Activated CD4-positive, alpha-beta memory T cell treated with anti-CD3 and anti-CD28 coated beads, Interleukin-2, amount 10 ng/mL, durations not matched to agents 7 days and 5 days (primary cell): Measurements from ENCODE around the gene PEAR1. TPM values are rescaled to one million over a fixed set of nuclear protein-coding genes. Genes with fewer than 3 reads are reported as not detected.

Source experiments
- CTCF ChIA-PET: fragments of 350-600 bp; sonication (Branson Sonifier 250); formaldehyde crosslinking; loops from one replicate; lab custom pipeline; 2021; ENCODE audit warnings: antibody characterized with exemption, inconsistent platforms; lab: Charles Lee
- POLR2A ChIA-PET: fragments of 350-600 bp; sonication (Branson Sonifier 250); formaldehyde crosslinking; loops from one replicate; lab custom pipeline; 2021; ENCODE audit warnings: antibody characterized with exemption; lab: Charles Lee
- DNase-seq: peaks from one replicate; pipeline ENCODE4 v3.0.0-alpha.2; 2020
- H3K27ac Mint-ChIP-seq: one replicate; pipeline ENCODE4 v1.8.0; 2021; ENCODE audit warnings: mild to moderate bottlenecking, mixed read lengths
- H3K27me3 Mint-ChIP-seq: one replicate; pipeline ENCODE4 v1.8.0; 2021; ENCODE audit warnings: mixed read lengths
- H3K36me3 Mint-ChIP-seq: one replicate; pipeline ENCODE4 v1.8.0; 2021; ENCODE audit warnings: low read depth, mixed read lengths
- H3K4me1 Mint-ChIP-seq: one replicate; pipeline ENCODE4 v1.8.0; 2021; ENCODE audit warnings: mixed read lengths
- H3K4me3 Mint-ChIP-seq: one replicate; pipeline ENCODE4 v1.8.0; 2021; ENCODE audit warnings: mild to moderate bottlenecking, mixed read lengths
- H3K9me3 Mint-ChIP-seq: one replicate; pipeline ENCODE4 v1.8.0; 2021; ENCODE audit warnings: mixed read lengths
- total RNA-seq, 2 experiments: library from RNA; stranded (reverse); gene quantifications; one replicate each; pipeline ENCODE4 v1.2.3, GENCODE V29; 2021

The PEAR1 gene
- total RNA-seq, 2 experiments from 2014 or later = 0.05 TPM; not detected in 1

DNA sequence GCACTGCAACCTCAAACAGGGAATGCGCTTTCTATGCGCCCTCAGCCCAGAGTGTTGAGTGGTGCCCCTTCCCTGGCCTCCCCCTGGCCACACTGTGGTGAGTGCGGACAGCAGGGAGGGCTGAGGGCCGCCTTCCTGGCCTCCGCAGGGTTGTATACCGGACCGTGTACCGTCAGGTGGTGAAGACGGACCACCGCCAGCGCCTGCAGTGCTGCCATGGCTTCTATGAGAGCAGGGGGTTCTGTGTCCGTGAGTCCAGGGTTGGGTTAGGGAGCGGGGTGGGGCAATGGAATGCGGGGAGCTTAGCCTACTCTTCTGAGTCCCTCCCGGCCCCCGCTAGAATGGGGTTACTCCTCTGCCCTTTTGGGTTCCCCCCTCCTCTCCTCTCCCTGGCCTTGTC is 11.7 kb downstream of the PEAR1 start:
- no peaks in the 10 kb centered on the region for H3K9me3 Mint-ChIP-seq
- H3K36me3 Mint-ChIP-seq = no peaks in the 10 kb centered on the region
- POLR2A ChIA-PET = no interaction called here
- no peak overlapping the region for H3K4me3 Mint-ChIP-seq
- no peaks in the 10 kb centered on the region for H3K4me1 Mint-ChIP-seq
- peaks cover 16% of the 10 kb centered on the region for H3K27me3 Mint-ChIP-seq
- no peak overlapping the region for H3K27ac Mint-ChIP-seq
- CTCF ChIA-PET = no interaction called here
- no peak for DNase-seq

DNA sequence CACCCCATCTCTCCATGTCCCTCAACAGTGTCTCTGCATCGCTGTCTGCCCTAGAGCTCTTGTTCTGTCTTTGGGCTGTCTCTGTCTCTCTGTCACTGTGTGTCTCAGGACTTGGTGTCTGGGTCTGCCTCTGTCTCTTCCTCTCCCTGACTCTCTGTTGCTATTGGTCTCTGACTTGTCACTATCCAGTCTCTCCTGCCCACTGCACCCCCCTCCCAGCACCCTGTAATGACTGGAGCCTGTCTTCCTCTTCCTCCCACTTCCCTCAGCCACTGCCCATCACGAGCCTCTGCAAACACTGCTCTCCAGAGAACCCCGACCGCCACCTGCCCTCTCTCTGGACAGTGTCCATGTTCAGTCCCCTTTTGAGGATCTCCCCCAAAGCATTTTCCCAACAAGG is 12.1 kb downstream of the PEAR1 start:
- Mint-ChIP-seq H3K9me3 (no peaks in the 10 kb centered on the region), H3K4me3 (no peak overlapping the region), H3K27me3 (peaks cover 16% of the 10 kb centered on the region), H3K36me3 (no peaks in the 10 kb centered on the region), H3K4me1 (no peaks in the 10 kb centered on the region), H3K27ac (no peak overlapping the region)
- POLR2A ChIA-PET = no interaction called here
- DNase-seq = no peak
- CTCF ChIA-PET = no interaction called here

DNA sequence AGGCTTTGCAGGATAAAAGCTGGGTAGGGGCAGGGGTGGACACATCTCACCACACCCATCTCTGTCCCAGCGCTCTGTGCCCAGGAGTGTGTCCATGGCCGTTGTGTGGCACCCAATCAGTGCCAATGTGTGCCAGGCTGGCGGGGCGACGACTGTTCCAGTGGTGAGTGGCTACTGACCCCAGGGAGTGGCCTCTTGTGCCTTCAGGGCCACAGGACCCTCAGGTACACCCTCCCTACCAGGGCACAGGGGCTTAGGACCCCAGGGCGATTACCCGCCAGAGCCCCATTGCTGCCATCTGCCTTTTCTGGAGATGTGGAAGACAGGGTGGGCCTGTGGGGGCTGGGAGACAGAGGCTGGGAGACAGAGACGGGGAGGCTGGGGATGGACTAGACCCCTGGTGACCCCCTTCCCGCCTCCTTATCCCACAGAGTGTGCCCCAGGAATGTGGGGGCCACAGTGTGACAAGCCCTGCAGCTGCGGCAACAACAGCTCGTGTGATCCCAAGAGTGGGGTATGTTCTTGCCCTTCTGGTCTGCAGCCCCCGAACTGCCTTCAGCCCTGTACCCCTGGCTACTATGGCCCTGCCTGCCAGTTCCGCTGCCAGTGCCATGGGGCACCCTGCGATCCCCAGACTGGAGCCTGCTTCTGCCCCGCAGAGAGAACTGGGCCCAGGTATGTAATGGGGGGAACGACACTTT is 12.8 kb downstream of the PEAR1 start:
- ChIA-PET POLR2A (no interaction called here), CTCF (no interaction called here)
- DNase-seq = no peak
- H3K9me3 Mint-ChIP-seq = no peaks in the 10 kb centered on the region
- no peak overlapping the region for H3K27ac Mint-ChIP-seq
- no peak overlapping the region for H3K4me3 Mint-ChIP-seq
- no peaks in the 10 kb centered on the region for H3K36me3 Mint-ChIP-seq
- no peaks in the 10 kb centered on the region for H3K4me1 Mint-ChIP-seq
- H3K27me3 Mint-ChIP-seq = peaks cover 12% of the 10 kb centered on the region

DNA sequence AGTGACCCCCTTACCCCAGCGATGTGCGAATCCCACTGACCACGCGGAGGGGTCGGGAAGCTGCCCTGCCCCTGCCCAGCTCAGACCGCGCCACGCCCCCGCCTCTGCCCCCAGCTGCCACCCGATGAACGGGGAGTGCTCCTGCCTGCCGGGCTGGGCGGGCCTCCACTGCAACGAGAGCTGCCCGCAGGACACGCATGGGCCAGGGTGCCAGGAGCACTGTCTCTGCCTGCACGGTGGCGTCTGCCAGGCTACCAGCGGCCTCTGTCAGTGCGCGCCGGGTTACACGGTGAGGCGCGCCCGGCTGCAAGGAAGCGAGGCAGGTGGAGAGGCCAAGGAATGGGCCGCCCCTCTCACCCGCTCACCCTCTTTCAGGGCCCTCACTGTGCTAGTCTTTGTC is 15.0 kb downstream of the PEAR1 start:
- Mint-ChIP-seq H3K4me3 (no peak overlapping the region), H3K4me1 (no peaks in the 10 kb centered on the region), H3K36me3 (no peaks in the 10 kb centered on the region), H3K27me3 (peaks cover 13% of the 10 kb centered on the region), H3K9me3 (no peaks in the 10 kb centered on the region), H3K27ac (no peak overlapping the region)
- CTCF ChIA-PET = no interaction called here
- POLR2A ChIA-PET = no interaction called here
- DNase-seq = no peak

DNA sequence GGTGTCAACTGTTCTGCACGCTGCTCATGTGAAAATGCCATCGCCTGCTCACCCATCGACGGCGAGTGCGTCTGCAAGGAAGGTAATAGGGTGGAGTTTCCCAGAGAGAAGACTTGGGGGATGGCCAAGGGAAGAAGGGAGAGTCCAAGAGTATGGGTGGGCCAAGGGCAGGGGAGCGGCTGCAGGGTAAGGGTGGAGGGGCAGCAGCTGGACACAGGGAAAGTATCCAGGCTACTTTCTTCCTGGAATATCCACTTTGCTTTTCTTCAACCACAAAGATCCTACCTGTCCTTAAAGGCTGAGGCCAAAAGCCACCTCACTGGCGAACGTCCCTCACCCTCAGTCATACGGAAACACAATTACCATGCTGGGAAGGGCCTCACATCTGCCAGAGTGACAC is 15.4 kb downstream of the PEAR1 start:
- peaks cover 12% of the 10 kb centered on the region for H3K27me3 Mint-ChIP-seq
- DNase-seq = no peak
- H3K36me3 Mint-ChIP-seq = no peaks in the 10 kb centered on the region
- H3K4me3 Mint-ChIP-seq = no peak overlapping the region
- no peaks in the 10 kb centered on the region for H3K4me1 Mint-ChIP-seq
- POLR2A ChIA-PET = no interaction called here
- no peak overlapping the region for H3K27ac Mint-ChIP-seq
- H3K9me3 Mint-ChIP-seq = no peaks in the 10 kb centered on the region
- CTCF ChIA-PET = interaction anchor here (1.0 kb wide), 1 partner anchor 19 kb away, joined by 3 read pairs; no protein-coding TSS in a partner anchor

DNA sequence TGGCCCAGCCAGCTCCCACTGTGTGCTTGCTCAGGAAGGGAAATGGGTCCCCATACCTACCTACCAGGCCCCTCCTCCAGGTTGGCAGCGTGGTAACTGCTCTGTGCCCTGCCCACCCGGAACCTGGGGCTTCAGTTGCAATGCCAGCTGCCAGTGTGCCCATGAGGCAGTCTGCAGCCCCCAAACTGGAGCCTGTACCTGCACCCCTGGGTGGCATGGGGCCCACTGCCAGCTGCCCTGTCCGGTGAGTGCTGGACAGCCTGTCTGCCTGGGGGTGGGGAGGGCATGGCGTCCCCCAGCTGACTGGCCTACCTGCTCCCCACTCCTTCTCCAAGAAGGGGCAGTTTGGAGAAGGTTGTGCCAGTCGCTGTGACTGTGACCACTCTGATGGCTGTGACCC is 16.2 kb downstream of the PEAR1 start:
- CTCF ChIA-PET = interaction anchor here (0.7 to 2.0 kb wide), 4 partner anchors 13 to 60 kb away, joined by 3 to 8 read pairs (median 4); no protein-coding TSS in a partner anchor
- POLR2A ChIA-PET = no interaction called here
- no peaks in the 10 kb centered on the region for H3K4me1 Mint-ChIP-seq
- peaks cover 10% of the 10 kb centered on the region for H3K27me3 Mint-ChIP-seq
- no peaks in the 10 kb centered on the region for H3K36me3 Mint-ChIP-seq
- H3K27ac Mint-ChIP-seq = no peak overlapping the region
- no peak overlapping the region for H3K4me3 Mint-ChIP-seq
- H3K9me3 Mint-ChIP-seq = no peaks in the 10 kb centered on the region
- no peak for DNase-seq

DNA sequence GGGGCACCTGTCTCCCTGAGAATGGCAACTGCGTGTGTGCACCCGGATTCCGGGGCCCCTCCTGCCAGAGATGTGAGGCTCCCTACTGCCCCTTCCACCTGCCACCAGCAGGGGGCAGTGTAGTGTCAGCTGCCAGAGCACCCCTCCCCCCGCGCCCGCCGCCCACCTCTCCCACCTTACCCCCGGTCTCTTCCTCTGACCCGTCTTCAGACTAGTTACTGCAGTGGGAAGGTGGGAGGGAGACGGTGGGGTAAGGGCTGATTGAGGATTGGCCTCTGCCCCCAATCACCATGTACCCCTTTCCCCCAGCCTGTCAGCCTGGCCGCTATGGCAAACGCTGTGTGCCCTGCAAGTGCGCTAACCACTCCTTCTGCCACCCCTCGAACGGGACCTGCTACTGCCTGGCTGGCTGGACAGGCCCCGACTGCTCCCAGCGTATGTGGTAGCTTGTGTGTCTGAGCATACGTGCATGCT is 16.8 kb downstream of the PEAR1 start:
- Mint-ChIP-seq H3K27ac (no peak overlapping the region), H3K9me3 (no peaks in the 10 kb centered on the region), H3K4me1 (no peaks in the 10 kb centered on the region), H3K27me3 (peaks cover 10% of the 10 kb centered on the region), H3K4me3 (no peak overlapping the region), H3K36me3 (no peaks in the 10 kb centered on the region)
- DNase-seq = peak; percentile 66
- POLR2A ChIA-PET = no interaction called here
- CTCF ChIA-PET = interaction anchor here (0.8 to 2.0 kb wide), 9 partner anchors 11 to 184 kb away, joined by 3 to 8 read pairs (median 4); no protein-coding TSS in a partner anchor

DNA sequence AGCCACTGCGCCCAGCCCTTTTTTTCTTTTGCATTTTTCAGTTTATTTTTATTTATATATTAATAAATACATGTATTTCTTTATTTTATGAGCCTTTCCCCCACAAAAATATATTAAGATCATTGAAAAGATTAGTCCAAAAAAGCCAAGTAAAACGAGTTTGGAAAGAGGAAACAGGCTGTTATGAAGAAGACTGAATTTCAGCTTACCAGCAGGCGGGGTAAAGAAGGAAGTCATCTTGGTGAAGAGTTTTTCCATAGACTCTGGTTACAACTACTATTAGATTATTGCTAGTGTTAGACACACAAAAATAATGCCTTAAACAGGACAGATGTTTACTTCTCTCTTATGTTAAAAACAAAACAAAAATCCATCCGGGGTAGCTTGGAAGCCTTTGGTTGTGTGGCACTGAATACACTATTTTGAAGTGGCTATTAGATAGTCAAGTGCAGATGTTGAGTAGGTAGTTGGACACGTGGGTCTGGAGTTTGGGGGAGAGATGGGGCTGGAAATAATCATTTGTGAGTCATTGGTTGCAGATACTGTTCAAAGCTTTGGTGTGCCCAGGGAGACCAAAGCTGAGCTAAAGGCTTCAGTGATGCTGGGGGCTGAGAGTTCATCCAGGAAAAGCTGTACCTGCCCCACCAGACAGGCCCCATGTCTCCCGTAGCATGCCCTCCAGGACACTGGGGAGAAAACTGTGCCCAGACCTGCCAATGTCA is 18.2 kb downstream of the PEAR1 start:
- ChIA-PET POLR2A (interaction anchor here (1.3 to 1.6 kb wide), 2 partner anchors 12 to 16 kb away, joined by 3 to 4 read pairs; no protein-coding TSS in a partner anchor), CTCF (interaction anchor here (0.6 to 2.0 kb wide), 11 partner anchors 11 to 224 kb away, joined by 3 to 8 read pairs (median 4); partner anchors contain the start of gene PEAR1)
- peaks cover 14% of the 10 kb centered on the region for H3K27me3 Mint-ChIP-seq
- H3K4me1 Mint-ChIP-seq = no peaks in the 10 kb centered on the region
- DNase-seq = no peak
- H3K4me3 Mint-ChIP-seq = no peak overlapping the region
- no peaks in the 10 kb centered on the region for H3K9me3 Mint-ChIP-seq
- H3K27ac Mint-ChIP-seq = no peak overlapping the region
- no peaks in the 10 kb centered on the region for H3K36me3 Mint-ChIP-seq

DNA sequence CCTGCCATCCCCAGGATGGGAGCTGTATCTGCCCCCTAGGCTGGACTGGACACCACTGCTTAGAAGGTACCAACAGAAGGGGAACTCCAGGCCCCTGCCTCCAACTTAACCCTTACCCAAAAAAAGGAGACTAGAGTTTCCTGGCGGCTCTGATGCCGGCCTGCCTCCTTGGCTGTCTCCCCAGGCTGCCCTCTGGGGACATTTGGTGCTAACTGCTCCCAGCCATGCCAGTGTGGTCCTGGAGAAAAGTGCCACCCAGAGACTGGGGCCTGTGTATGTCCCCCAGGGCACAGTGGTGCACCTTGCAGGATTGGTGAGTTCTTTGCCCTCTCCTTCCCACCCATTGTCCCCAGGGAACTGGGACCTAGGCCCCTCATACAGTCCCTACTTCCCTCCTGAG is 18.8 kb downstream of the PEAR1 start:
- ChIA-PET POLR2A (interaction anchor here (1.3 to 1.6 kb wide), 2 partner anchors 11 to 16 kb away, joined by 3 to 4 read pairs; no protein-coding TSS in a partner anchor), CTCF (interaction anchor here (1.0 to 1.9 kb wide), 6 partner anchors 19 to 224 kb away, joined by 3 to 6 read pairs (median 4); partner anchors contain the start of gene PEAR1)
- no peaks in the 10 kb centered on the region for H3K9me3 Mint-ChIP-seq
- H3K36me3 Mint-ChIP-seq = no peaks in the 10 kb centered on the region
- H3K27me3 Mint-ChIP-seq = peaks cover 18% of the 10 kb centered on the region
- no peak overlapping the region for H3K4me3 Mint-ChIP-seq
- no peak overlapping the region for H3K27ac Mint-ChIP-seq
- no peaks in the 10 kb centered on the region for H3K4me1 Mint-ChIP-seq
- no peak for DNase-seq

DNA sequence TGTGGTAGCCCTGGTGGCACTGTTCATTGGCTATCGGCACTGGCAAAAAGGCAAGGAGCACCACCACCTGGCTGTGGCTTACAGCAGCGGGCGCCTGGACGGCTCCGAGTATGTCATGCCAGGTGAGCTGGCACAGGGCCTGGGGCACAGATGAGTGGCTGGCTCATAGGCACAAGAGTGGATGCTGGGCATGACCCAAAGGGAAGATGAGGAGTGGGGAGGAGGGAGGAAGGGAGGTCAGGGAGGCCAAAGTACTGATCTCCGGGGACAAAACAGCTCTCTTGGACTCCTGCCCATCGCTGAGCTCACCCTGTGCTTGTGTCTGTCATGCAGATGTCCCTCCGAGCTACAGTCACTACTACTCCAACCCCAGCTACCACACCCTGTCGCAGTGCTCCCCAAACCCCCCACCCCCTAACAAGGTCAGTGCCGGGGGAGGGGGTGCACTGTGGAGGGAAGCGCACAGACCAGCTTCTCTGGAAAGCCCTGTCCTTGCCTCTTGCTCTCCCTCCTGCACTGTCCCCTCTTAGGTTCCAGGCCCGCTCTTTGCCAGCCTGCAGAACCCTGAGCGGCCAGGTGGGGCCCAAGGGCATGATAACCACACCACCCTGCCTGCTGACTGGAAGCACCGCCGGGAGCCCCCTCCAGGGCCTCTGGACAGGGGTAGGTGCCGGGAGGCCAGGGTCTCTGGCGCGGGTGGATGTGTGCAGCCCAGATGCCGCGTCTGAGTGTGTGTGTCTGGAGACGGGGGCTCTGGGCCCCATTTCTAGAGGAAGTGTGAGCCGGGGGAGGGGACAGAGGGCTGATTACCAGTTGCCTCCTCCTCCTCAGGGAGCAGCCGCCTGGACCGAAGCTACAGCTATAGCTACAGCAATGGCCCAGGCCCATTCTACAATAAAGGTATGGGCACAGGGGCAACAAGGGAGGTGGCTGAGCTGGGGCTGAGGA is 19.6 kb downstream of the PEAR1 start:
- ChIA-PET CTCF (interaction anchor here (1.7 kb wide), 1 partner anchor 225 kb away, joined by 4 read pairs; no protein-coding TSS in a partner anchor), POLR2A (interaction anchor here (1.3 to 1.6 kb wide), 2 partner anchors 10 to 15 kb away, joined by 3 to 4 read pairs; no protein-coding TSS in a partner anchor)
- no peak for DNase-seq
- Mint-ChIP-seq H3K36me3 (no peaks in the 10 kb centered on the region), H3K4me3 (no peak overlapping the region), H3K27ac (no peak overlapping the region), H3K27me3 (peaks cover 21% of the 10 kb centered on the region), H3K4me1 (no peaks in the 10 kb centered on the region), H3K9me3 (no peaks in the 10 kb centered on the region)

DNA sequence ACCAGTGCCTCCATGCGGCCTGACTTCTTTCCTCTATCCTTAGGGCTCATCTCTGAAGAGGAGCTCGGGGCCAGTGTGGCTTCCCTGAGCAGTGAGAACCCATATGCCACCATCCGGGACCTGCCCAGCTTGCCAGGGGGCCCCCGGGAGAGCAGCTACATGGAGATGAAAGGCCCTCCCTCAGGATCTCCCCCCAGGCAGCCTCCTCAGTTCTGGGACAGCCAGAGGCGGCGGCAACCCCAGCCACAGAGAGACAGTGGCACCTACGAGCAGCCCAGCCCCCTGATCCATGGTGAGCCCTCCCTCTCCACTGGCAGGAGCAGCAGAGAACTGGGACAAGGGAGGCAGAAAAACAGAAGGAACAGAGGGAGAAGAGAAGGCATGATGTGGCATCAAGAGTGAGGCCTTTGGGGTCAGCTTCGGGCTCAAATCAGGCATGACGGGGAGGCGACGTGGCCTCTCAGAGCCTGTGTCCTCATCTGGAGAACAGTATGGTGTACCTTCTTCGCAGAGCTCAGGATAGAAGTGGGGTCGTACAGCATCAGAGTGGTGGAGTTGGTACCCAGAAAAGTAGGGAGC is 20.4 kb downstream of the PEAR1 start:
- POLR2A ChIA-PET = no interaction called here
- H3K4me3 Mint-ChIP-seq = no peak overlapping the region
- no peak overlapping the region for H3K27ac Mint-ChIP-seq
- CTCF ChIA-PET = no interaction called here
- no peak for DNase-seq
- no peaks in the 10 kb centered on the region for H3K4me1 Mint-ChIP-seq
- peaks cover 27% of the 10 kb centered on the region for H3K27me3 Mint-ChIP-seq
- no peaks in the 10 kb centered on the region for H3K36me3 Mint-ChIP-seq
- no peaks in the 10 kb centered on the region for H3K9me3 Mint-ChIP-seq

DNA sequence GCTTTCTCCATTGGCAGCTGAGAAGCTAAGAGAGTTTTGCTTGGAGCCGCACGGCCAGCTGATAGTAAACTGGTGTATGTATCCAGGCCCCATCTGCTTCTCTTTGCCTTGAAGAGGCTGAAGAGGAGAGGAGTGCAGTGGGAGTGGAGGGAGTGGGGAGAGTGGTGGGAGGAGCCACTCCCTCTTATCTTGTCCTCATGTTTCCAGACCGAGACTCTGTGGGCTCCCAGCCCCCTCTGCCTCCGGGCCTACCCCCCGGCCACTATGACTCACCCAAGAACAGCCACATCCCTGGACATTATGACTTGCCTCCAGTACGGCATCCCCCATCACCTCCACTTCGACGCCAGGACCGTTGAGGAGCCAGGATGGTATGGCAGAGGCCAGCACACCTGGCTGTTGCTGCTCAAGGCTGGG is 20.9 kb downstream of the PEAR1 start:
- no peak overlapping the region for H3K27ac Mint-ChIP-seq
- no peak overlapping the region for H3K4me3 Mint-ChIP-seq
- ChIA-PET CTCF (no interaction called here), POLR2A (no interaction called here)
- H3K36me3 Mint-ChIP-seq = no peaks in the 10 kb centered on the region
- no peaks in the 10 kb centered on the region for H3K9me3 Mint-ChIP-seq
- H3K27me3 Mint-ChIP-seq = peaks cover 31% of the 10 kb centered on the region
- no peaks in the 10 kb centered on the region for H3K4me1 Mint-ChIP-seq
- DNase-seq = no peak
